Measurements from ENCODE around the gene L1CAM. TPM values are rescaled to one million over a fixed set of nuclear protein-coding genes. Genes with fewer than 3 reads are reported as not detected.

L1CAM gene
- total and polyA plus RNA-seq, 9 of the 15 experiments (the other 6 are each of a cell fraction or from before 2014, with no cell fraction given): 0.09 to 0.86 (median 0.26) TPM; not detected in 3

DNA sequence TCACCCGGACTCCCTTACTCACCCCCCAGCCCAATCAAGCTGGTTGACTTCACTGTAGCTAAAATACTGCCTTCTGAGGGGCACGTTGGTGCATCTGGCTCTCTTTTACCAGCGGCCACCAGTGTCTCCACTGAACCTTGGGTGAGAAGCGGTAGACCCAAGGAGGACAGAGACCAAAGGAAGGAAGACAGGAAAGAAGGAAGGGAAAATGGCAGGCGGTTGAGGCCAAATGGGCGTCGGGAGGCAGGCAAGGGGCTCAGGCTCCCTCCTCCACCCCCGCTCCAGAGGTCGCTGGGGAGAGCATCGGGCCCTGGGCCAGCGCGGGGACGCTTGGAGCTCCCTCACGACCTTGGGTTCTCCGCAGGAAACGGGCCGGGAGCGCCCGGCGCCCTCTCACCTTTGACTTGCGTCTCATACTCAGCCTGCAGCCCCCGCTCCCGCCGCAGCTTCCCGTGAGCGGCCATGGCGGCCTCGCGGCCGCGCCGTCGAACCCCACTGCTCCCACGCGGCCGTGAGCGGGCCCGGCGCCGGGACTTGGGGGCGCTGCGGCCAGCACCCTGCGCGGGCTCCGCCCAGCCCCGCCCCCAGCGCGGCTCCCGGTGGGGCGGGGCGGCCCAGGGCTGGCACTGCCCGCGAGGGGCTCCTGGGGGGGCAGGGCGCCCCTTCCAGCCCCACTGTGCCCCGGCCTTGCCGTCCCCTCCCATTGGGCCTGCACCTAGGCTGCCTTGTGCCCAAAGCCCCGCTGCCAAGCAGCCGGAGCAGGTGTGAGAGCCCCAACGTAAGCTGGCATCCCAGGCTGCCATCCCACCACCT is 40.0 kb upstream of the L1CAM start, which contains the start of gene ARHGAP4 (continued):
- TF ChIP-seq RB1 (IDR thresholded peaks at IDR 0.05; ENCODE audit: low read depth) (peak; percentile 67; the same call in 1 of the 2 replicates), SP1 (CRISPR knock-in tag; IDR thresholded peaks at IDR 0.05) (no peak; the same call in 1 of the 2 replicates), ZNF76 (CRISPR knock-in tag; IDR thresholded peaks at IDR 0.05; ENCODE audit: borderline replicate concordance) (no peak), ZFP30 (CRISPR knock-in tag; IDR thresholded peaks at IDR 0.05; ENCODE audit: borderline replicate concordance) (no peak), RHOXF2B (CRISPR knock-in tag; conservative IDR thresholded peaks at IDR 0.05) (no peak), SMARCB1 (IDR thresholded peaks at IDR 0.05; ENCODE audit: insufficient read length, low read depth) (no peak), PHF20 (IDR thresholded peaks at IDR 0.05; ENCODE audit: partially characterized antibody) (no peak), SRSF9 (IDR thresholded peaks at IDR 0.05; ENCODE audit: borderline replicate concordance, low read depth, low read length) (no peak), SMARCA5 (IDR thresholded peaks at IDR 0.05) (no peak), PTBP1 (IDR thresholded peaks at IDR 0.05; ENCODE audit: low read depth, low read length) (peak; percentile 87), ELF2 (CRISPR knock-in tag; IDR thresholded peaks at IDR 0.05) (no peak), ZNF696 (CRISPR knock-in tag; conservative IDR thresholded peaks at IDR 0.05) (no peak), ARNT (IDR thresholded peaks at IDR 0.05) (peak in 1 of 2 experiments; percentile 26; a peak in 1 of 4 replicates), NR4A1 (CRISPR knock-in tag; IDR thresholded peaks at IDR 0.05) (0 out of 2 replicates have a peak, but pooled peaks have one; percentile 56), NR4A1 (tag; IDR thresholded peaks at IDR 0.05) (peak; percentile 44; the same call in 1 of the 2 replicates), PYGO2 (tag; IDR thresholded peaks at IDR 0.05) (no peak), HNRNPK (IDR thresholded peaks at IDR 0.05; ENCODE audit: low read depth, low read length, poor library complexity, severe bottlenecking) (no peak), NRF1 (conservative IDR thresholded peaks at IDR 0.05 in 1 of 2, IDR thresholded peaks at IDR 0.05 in 1 of 2) (peak; percentile 20 to 24; a peak in 2 of 4 replicates), HNRNPH1 (optimal IDR thresholded peaks at IDR 0.05; ENCODE audit: low read depth, low read length) (no peak), FIP1L1 (IDR thresholded peaks at IDR 0.05; ENCODE audit: low read depth, low read length, poor library complexity, severe bottlenecking) (peak; percentile 98), POU5F1 (IDR thresholded peaks at IDR 0.05; ENCODE audit: borderline replicate concordance, low read depth, low read length, partially characterized antibody) (no peak), HMGN3 (IDR thresholded peaks at IDR 0.05; ENCODE audit: borderline replicate concordance, extremely low read depth, insufficient read length, low read depth, low read length) (peak; percentile 77)
- TF ChIP-seq, protein P1, sequence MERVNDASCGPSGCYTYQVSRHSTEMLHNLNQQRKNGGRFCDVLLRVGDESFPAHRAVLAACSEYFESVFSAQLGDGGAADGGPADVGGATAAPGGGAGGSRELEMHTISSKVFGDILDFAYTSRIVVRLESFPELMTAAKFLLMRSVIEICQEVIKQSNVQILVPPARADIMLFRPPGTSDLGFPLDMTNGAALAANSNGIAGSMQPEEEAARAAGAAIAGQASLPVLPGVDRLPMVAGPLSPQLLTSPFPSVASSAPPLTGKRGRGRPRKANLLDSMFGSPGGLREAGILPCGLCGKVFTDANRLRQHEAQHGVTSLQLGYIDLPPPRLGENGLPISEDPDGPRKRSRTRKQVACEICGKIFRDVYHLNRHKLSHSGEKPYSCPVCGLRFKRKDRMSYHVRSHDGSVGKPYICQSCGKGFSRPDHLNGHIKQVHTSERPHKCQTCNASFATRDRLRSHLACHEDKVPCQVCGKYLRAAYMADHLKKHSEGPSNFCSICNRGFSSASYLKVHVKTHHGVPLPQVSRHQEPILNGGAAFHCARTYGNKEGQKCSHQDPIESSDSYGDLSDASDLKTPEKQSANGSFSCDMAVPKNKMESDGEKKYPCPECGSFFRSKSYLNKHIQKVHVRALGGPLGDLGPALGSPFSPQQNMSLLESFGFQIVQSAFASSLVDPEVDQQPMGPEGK (CRISPR knock-in tag; IDR thresholded peaks at IDR 0.05; ENCODE audit: borderline replicate concordance): no peak
- TF ChIP-seq, protein P2, sequence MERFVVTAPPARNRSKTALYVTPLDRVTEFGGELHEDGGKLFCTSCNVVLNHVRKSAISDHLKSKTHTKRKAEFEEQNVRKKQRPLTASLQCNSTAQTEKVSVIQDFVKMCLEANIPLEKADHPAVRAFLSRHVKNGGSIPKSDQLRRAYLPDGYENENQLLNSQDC (CRISPR knock-in tag; IDR thresholded peaks at IDR 0.05): peak; percentile 63; the same call in 1 of the 2 replicates
- TF ChIP-seq, protein P3, sequence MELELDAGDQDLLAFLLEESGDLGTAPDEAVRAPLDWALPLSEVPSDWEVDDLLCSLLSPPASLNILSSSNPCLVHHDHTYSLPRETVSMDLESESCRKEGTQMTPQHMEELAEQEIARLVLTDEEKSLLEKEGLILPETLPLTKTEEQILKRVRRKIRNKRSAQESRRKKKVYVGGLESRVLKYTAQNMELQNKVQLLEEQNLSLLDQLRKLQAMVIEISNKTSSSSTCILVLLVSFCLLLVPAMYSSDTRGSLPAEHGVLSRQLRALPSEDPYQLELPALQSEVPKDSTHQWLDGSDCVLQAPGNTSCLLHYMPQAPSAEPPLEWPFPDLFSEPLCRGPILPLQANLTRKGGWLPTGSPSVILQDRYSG (tag; conservative IDR thresholded peaks at IDR 0.05; ENCODE audit: low read depth): no peak

Data from K562 (cell line).